Neural progenitor cell (in vitro differentiated cells): ENCODE data around the gene TENM3.

Experiments
- EZH2 ChIP-seq: fragments of 200-600 bp; sonication (generic); IDR thresholded peaks from 2 replicates; pipeline ENCODE4 v1.6.1; 2017; ENCODE audit warnings: antibody characterized with exemption, mild to moderate bottlenecking, moderate library complexity
- EZH2phosphoT487 ChIP-seq: fragments of 200-600 bp; sonication (generic); IDR thresholded peaks from 2 replicates; pipeline ENCODE4 v1.6.1; 2017; ENCODE audit warnings: antibody characterized with exemption
- TF ChIP-seq, protein P1 (sequence below): fragments of 200-600 bp; sonication (generic); IDR thresholded peaks from 2 replicates; pipeline ENCODE4 v1.5.1; 2017; ENCODE audit warnings: antibody characterized with exemption, mild to moderate bottlenecking

DNA sequence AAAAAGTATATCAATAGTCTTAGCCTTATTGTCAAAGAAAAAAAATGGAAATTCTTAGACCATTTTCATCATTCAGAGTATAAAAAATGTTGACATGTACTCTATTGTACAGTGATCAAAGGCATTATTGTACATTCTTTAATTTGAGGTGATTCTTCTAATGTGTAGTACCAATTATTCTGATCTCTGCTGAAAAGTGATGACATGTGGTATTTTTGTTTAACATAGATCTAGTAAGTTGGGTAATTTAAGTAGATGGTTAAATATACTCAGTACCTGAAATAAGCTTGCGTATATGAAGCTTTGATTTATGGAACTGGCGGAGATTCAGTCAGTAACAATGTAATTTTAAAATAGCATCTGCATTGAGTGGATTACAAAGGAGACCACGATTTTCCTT lies 5.1 kb downstream of the TENM3 start:
- TF ChIP-seq, protein P1, sequence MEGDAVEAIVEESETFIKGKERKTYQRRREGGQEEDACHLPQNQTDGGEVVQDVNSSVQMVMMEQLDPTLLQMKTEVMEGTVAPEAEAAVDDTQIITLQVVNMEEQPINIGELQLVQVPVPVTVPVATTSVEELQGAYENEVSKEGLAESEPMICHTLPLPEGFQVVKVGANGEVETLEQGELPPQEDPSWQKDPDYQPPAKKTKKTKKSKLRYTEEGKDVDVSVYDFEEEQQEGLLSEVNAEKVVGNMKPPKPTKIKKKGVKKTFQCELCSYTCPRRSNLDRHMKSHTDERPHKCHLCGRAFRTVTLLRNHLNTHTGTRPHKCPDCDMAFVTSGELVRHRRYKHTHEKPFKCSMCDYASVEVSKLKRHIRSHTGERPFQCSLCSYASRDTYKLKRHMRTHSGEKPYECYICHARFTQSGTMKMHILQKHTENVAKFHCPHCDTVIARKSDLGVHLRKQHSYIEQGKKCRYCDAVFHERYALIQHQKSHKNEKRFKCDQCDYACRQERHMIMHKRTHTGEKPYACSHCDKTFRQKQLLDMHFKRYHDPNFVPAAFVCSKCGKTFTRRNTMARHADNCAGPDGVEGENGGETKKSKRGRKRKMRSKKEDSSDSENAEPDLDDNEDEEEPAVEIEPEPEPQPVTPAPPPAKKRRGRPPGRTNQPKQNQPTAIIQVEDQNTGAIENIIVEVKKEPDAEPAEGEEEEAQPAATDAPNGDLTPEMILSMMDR: no peak
- no peak for TF ChIP-seq EZH2phosphoT487
- TF ChIP-seq EZH2: no peak
